ENCODE data around the gene TMEM179B. TPM values are rescaled to one million over a fixed set of nuclear protein-coding genes. Genes with fewer than 3 reads are reported as not detected.

TMEM179B gene
- total and polyA plus RNA-seq, 9 of the 15 experiments (the other 6 are each of a cell fraction or from before 2014, with no cell fraction given), result 27.7 to 105 (median 37.0) TPM

DNA sequence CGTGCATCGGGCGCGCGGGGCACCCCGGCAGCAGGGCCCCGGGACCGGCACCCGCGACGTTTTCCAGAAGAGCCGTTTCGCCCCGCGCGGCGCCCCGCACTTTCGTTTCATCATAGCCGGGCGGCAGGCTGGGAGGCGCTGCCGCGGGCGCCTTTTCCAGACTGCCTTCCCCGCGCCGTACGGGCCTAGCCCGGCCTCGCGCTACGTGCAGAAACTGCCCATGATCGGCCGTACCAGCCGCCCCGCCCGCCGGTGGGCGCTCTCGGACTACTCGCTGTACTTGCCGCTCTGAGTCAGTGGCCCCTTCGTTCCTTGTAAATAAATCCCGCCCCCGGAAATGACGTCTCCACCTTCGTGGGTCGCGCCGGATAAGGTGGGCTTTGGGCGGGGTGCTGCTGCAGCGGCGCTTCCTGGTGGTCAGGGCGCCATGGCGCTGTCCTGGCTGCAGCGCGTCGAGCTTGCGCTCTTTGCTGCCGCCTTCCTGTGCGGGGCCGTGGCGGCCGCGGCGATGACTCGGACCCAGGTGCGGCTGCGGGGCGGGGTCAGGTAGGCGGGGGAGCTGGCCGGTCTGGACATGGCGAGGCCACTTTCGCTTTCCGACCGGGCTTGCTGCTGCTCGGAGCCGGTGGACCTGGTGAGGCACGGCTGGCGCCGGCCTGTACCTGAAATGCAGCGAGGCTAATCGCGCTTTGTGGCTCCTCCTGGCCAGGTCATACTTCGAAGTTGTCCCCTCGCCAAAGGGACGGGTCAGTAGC lies at the start of gene TMEM179B (continued):
- TF ChIP-seq, protein P1, sequence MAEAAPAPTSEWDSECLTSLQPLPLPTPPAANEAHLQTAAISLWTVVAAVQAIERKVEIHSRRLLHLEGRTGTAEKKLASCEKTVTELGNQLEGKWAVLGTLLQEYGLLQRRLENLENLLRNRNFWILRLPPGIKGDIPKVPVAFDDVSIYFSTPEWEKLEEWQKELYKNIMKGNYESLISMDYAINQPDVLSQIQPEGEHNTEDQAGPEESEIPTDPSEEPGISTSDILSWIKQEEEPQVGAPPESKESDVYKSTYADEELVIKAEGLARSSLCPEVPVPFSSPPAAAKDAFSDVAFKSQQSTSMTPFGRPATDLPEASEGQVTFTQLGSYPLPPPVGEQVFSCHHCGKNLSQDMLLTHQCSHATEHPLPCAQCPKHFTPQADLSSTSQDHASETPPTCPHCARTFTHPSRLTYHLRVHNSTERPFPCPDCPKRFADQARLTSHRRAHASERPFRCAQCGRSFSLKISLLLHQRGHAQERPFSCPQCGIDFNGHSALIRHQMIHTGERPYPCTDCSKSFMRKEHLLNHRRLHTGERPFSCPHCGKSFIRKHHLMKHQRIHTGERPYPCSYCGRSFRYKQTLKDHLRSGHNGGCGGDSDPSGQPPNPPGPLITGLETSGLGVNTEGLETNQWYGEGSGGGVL (CRISPR knock-in tag; IDR thresholded peaks at IDR 0.05), result no peak
- TF ChIP-seq ZNF354B (CRISPR knock-in tag; IDR thresholded peaks at IDR 0.05), result no peak
- TF ChIP-seq HDAC8 (tag; IDR thresholded peaks at IDR 0.05), result no peak
- TF ChIP-seq PTTG1 (tag; IDR thresholded peaks at IDR 0.05; ENCODE audit: low read depth), result no peak
- TF ChIP-seq MXI1 (IDR thresholded peaks at IDR 0.05; ENCODE audit: low read depth, low read length), result no peak; the same call in 1 of the 2 replicates
- no peak for TF ChIP-seq TCF15 (CRISPR knock-in tag; IDR thresholded peaks at IDR 0.05)
- no peak for TF ChIP-seq HDGF (IDR thresholded peaks at IDR 0.05)
- peak; percentile 97 for TF ChIP-seq RBFOX2 (IDR thresholded peaks at IDR 0.05; ENCODE audit: low read depth, low read length)
- TF ChIP-seq SMAD3 (CRISPR knock-in tag; conservative IDR thresholded peaks at IDR 0.05), result 0 out of 2 replicates have a peak, but pooled peaks have one; percentile 10
- no peak for TF ChIP-seq ARID2 (IDR thresholded peaks at IDR 0.05)
- TF ChIP-seq YY1 (IDR thresholded peaks at IDR 0.05; ENCODE audit: borderline replicate concordance in 1 of 3, control insufficient read depth in 1 of 3, extremely low read depth in 1 of 3, insufficient read depth in 3 of 3, insufficient read length in 1 of 3, insufficient replicate concordance in 2 of 3, low read depth in 1 of 3, low read length in 2 of 3), result peak; percentile 70 to 95 (median 91)
- no peak for TF ChIP-seq EP300 (IDR thresholded peaks at IDR 0.05; ENCODE audit: low read length)
- TF ChIP-seq SMARCA4 (IDR thresholded peaks at IDR 0.05), result no peak
- TF ChIP-seq RBM39 (optimal IDR thresholded peaks at IDR 0.05; ENCODE audit: low read depth, low read length), result no peak
- TF ChIP-seq, protein P2, sequence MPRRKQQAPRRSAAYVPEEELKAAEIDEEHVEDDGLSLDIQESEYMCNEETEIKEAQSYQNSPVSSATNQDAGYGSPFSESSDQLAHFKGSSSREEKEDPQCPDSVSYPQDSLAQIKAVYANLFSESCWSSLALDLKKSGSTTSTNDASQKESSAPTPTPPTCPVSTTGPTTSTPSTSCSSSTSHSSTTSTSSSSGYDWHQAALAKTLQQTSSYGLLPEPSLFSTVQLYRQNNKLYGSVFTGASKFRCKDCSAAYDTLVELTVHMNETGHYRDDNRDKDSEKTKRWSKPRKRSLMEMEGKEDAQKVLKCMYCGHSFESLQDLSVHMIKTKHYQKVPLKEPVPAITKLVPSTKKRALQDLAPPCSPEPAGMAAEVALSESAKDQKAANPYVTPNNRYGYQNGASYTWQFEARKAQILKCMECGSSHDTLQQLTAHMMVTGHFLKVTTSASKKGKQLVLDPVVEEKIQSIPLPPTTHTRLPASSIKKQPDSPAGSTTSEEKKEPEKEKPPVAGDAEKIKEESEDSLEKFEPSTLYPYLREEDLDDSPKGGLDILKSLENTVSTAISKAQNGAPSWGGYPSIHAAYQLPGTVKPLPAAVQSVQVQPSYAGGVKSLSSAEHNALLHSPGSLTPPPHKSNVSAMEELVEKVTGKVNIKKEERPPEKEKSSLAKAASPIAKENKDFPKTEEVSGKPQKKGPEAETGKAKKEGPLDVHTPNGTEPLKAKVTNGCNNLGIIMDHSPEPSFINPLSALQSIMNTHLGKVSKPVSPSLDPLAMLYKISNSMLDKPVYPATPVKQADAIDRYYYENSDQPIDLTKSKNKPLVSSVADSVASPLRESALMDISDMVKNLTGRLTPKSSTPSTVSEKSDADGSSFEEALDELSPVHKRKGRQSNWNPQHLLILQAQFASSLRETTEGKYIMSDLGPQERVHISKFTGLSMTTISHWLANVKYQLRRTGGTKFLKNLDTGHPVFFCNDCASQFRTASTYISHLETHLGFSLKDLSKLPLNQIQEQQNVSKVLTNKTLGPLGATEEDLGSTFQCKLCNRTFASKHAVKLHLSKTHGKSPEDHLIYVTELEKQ (CRISPR knock-in tag; IDR thresholded peaks at IDR 0.05), result no peak
- no peak for TF ChIP-seq TFAM (CRISPR knock-in tag; conservative IDR thresholded peaks at IDR 0.05)
- peak; percentile 97 for TF ChIP-seq KDM5B (IDR thresholded peaks at IDR 0.05; ENCODE audit: insufficient replicate concordance, low read depth, low read length)
- peak; percentile 76; the same call in 1 of the 2 replicates for TF ChIP-seq ZBTB9 (CRISPR knock-in tag; IDR thresholded peaks at IDR 0.05)
- peak; percentile 84; the same call in 1 of the 2 replicates for TF ChIP-seq RB1 (IDR thresholded peaks at IDR 0.05; ENCODE audit: low read depth)
- no peak for TF ChIP-seq HDAC3 (IDR thresholded peaks at IDR 0.05; ENCODE audit: borderline replicate concordance, partially characterized antibody)
- TF ChIP-seq STAT5A (IDR thresholded peaks at IDR 0.05; ENCODE audit: borderline replicate concordance, low read length), result peak; percentile 7; the same call in 1 of the 2 replicates
